Stimulated activated CD4-positive, alpha-beta T cell treated with anti-CD3 and anti-CD28 coated beads, Interleukin-4, amount 100 ng/mL, for 24 hours (primary cell): ENCODE results near the gene SNX9.
"Not testable (repeated sequence)": the region's sequence is repeated elsewhere in the genome, so short reads cannot be mapped to it uniquely, and the experiment has no call there.

Experiments used
- DNase-seq: peaks from one replicate; pipeline ENCODE4 v3.0.0-alpha.2; 2020

SNX9 gene

GRCh38 chr6:157959451-157960227 is 136.6 kb downstream of the SNX9 start:
- no peak for DNase-seq

GRCh38 chr6:157961153-157961831 is 138.2 kb downstream of the SNX9 start:
- no peak for DNase-seq

- DNase-seq: no peak
Measured at GRCh38 chr6:157961832-157962575, 139.0 kb downstream of the SNX9 start.

GRCh38 chr6:157962601-157963302 is 139.7 kb downstream of the SNX9 start:
- no peak for DNase-seq

GRCh38 chr6:157964100-157964499 is 141.1 kb downstream of the SNX9 start:
- no peak for DNase-seq

GRCh38 chr6:157965387-157965786 is 142.3 kb downstream of the SNX9 start:
- no peak for DNase-seq

GRCh38 chr6:157966589-157966977 is 143.5 kb downstream of the SNX9 start:
- DNase-seq: no peak

GRCh38 chr6:157967020-157967419 is 144.0 kb downstream of the SNX9 start:
- no peak for DNase-seq

- DNase-seq: no peak
Measured at GRCh38 chr6:157967486-157967885, 144.4 kb downstream of the SNX9 start.

GRCh38 chr6:157972177-157972576 is 149.1 kb downstream of the SNX9 start:
- DNase-seq: not testable (repeated sequence)

- no peak for DNase-seq
Measured at GRCh38 chr6:157974341-157974894, 151.4 kb downstream of the SNX9 start.

GRCh38 chr6:157974967-157975366 is 151.9 kb downstream of the SNX9 start:
- no peak for DNase-seq

GRCh38 chr6:157975456-157975855 is 152.4 kb downstream of the SNX9 start:
- DNase-seq: no peak

- no peak for DNase-seq
Measured at GRCh38 chr6:157976345-157977175, 153.5 kb downstream of the SNX9 start.

- no peak for DNase-seq
Measured at GRCh38 chr6:157977176-157977804, 154.2 kb downstream of the SNX9 start.

GRCh38 chr6:157978021-157978783 is 155.2 kb downstream of the SNX9 start:
- DNase-seq: no peak

- no peak for DNase-seq
Measured at GRCh38 chr6:157980288-157981131, 157.5 kb downstream of the SNX9 start.

- DNase-seq: no peak
Measured at GRCh38 chr6:157981132-157981394, 158.0 kb downstream of the SNX9 start.

GRCh38 chr6:157981395-157982101 is 158.5 kb downstream of the SNX9 start, which contains the start of gene SYNJ2:
Gene SYNJ2, plus strand, starts transcription at chr6:157981863. Its CDS starts 99 bp downstream, at chr6:157981962.
- peak; percentile 80 for DNase-seq
